Colonic mucosa (tissue), 4 donors: Measurements from ENCODE around the gene KRTAP13-3. TPM values are rescaled to one million over a fixed set of nuclear protein-coding genes. Genes with fewer than 3 reads are reported as not detected.
A peak's percentile ranks its signal among the peaks of the same experiment; 100 is the strongest.

Experiments used
- DNase-seq: peaks from one replicate; pipeline ENCODE4 v3.0.0-alpha.2; 2020
- H3K27ac ChIP-seq: fragments of 200-600 bp; one replicate; pipeline ENCODE4 v1.8.0; 2021
- H3K27me3 ChIP-seq: fragments of 200-600 bp; one replicate; pipeline ENCODE4 v1.8.0; 2021
- H3K36me3 ChIP-seq: fragments of 200-600 bp; one replicate; pipeline ENCODE4 v1.8.0; 2021
- H3K4me1 ChIP-seq: fragments of 200-600 bp; one replicate; pipeline ENCODE4 v1.8.0; 2021; ENCODE audit warnings: mild to moderate bottlenecking
- H3K4me3 ChIP-seq: fragments of 200-600 bp; one replicate; pipeline ENCODE4 v1.8.0; 2021
- H3K9ac ChIP-seq, 2 donors: one replicate each; pipeline ENCODE4 v1.7.0; 2013; ENCODE audit warnings: control low read depth in 2 of 2, low read depth in 2 of 2, low read length in 2 of 2
- H3K9me3 ChIP-seq: fragments of 200-600 bp; one replicate; pipeline ENCODE4 v1.8.0; 2021
- CTCF ChIP-seq: fragments of 200-600 bp; IDR thresholded peaks from one replicate; pipeline ENCODE4 v1.8.0; 2022; ENCODE audit warnings: antibody characterized with exemption, mild to moderate bottlenecking
- intact Hi-C: fragments of 100-400 bp; cut with DNase I; formaldehyde crosslinking; loops from one replicate; pipeline ENCODE4 v1.14.1; 2022
- total RNA-seq, 2 donors: library from RNA; stranded (reverse); fragmentation: NEBNext Ultra II Directional in 1 of 2; extraction: Animal tissue kit (Norgen Biotek cat#: 25700) in 1 of 2; gene quantifications; one replicate each; pipeline ENCODE4 v1.2.1, GENCODE V29; 2021
- donor health status: healthy.
- donor health status: DM: no; HTN: no; CAD: no.
- donor health status: DM: no; HTN: no; CAD: no.

KRTAP13-3 gene
- total RNA-seq, 2 donors from 2014 or later = not detected

- Histone ChIP-seq H3K27me3 (no peaks in the 10 kb centered on the region), H3K9me3 (no peaks in the 10 kb centered on the region), H3K36me3 (no peaks in the 10 kb centered on the region), H3K27ac (no peak overlapping the region), H3K9ac (no peak overlapping the region), H3K4me3 (no peak overlapping the region), H3K4me1 (no peaks in the 10 kb centered on the region)
- DNase-seq = no peak
- no peak for TF ChIP-seq CTCF
- intact Hi-C loops = no loop called here
Observed at GRCh38 chr21:30444204-30444603, 18.5 kb upstream of the KRTAP13-3 start.

DNA sequence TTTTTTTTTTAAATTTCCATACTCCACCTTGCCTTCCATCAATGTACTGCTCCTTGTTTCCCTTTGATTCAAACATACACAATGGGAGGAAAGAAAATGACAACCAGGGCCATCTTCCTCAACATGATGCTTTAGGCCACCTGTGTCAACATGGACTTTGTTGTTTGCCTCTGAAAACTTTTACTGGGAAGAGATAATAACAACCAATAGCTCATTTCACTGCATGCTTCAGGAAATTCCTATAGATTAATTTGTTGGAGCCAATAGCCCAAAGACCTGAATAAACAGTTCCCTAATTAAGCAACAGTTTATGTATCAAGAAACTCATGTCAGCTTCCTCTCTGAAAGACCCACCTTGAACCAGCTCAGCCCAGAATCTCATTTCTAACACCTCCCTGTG lies 17.5 kb upstream of the KRTAP13-3 start:
- Histone ChIP-seq H3K4me1 (no peaks in the 10 kb centered on the region), H3K4me3 (no peak overlapping the region), H3K9ac (no peak overlapping the region), H3K36me3 (no peaks in the 10 kb centered on the region), H3K27ac (no peak overlapping the region), H3K27me3 (no peaks in the 10 kb centered on the region), H3K9me3 (no peaks in the 10 kb centered on the region)
- no peak for DNase-seq
- intact Hi-C loops = no loop called here
- no peak for TF ChIP-seq CTCF

- Histone ChIP-seq H3K4me1 (no peaks in the 10 kb centered on the region), H3K27ac (no peak within 1 kb of the TSS), H3K27me3 (no peaks in the 10 kb centered on the region), H3K36me3 (no peaks in the 10 kb centered on the region), H3K9ac (no peak within 1 kb of the TSS), H3K4me3 (no peak within 1 kb of the TSS), H3K9me3 (no peaks in the 10 kb centered on the region)
- intact Hi-C loops = no loop called here
- no peak for TF ChIP-seq CTCF
- no peak for DNase-seq
Observed at GRCh38 chr21:30439975-30440374, 14.2 kb upstream of the KRTAP13-3 start, which contains the start of gene KRTAP15-1. Gene KRTAP15-1 (plus strand): TSS chr21:30440275. CDS start chr21:30440328, 53 bp downstream.

DNA sequence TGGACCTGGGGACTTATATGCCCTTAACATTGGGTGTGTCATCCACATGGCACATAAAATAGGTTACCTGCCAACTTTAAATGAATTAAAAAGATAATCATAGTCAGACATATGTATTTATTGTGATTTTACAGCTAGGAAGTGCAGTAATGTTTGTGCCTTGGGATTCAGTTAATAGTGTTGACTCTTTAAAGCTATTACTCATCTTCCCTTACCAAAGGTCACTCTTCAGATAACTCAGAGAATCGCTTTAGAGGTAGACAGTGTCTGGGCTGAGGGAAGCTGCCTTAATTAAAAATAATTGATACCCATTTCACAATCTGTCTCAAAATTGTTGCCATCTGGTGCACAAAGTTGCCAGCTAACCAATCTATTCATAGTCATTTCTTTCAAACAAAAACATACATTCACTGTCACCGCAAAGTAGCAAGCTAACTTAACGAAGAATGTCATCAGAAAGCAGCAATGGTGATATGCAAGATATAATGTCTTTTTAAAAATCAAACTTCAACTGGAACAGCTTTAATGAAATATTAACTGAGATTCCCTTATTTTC lies 11.4 kb upstream of the KRTAP13-3 start:
- H3K4me3 ChIP-seq = no peak overlapping the region
- H3K9ac ChIP-seq = no peak overlapping the region
- H3K36me3 ChIP-seq = no peaks in the 10 kb centered on the region
- intact Hi-C loops = no loop called here
- no peaks in the 10 kb centered on the region for H3K27me3 ChIP-seq
- no peak for TF ChIP-seq CTCF
- no peaks in the 10 kb centered on the region for H3K9me3 ChIP-seq
- no peak for DNase-seq
- H3K4me1 ChIP-seq = no peaks in the 10 kb centered on the region
- H3K27ac ChIP-seq = no peak overlapping the region

DNA sequence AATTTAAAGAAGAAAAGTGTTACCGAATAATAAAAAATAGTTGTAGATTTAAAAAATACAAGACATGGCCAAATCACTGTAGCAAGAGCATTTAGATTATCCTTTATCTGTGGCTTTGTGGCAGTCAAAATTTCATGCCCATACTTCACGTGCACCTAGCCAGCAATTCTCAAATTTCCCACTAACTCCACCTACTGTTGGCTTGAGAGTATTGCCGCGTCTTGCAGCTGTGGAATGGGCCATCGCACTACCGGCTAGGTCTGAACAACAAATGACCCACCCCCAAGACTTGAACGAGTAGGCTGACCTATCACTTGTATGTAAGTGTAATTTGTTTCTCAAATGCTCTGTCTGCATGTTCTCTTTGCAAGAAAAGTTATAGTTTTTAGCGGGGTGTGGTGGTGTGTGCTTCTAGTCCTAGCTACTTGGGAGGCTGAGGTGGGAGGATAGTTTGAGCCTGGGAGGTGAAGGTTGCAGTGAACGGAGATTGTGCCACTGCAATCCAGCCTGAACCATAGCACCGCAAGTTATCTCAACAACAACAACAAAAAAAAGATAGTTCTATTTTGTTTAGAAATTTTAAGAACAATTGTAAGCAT lies 8.4 kb upstream of the KRTAP13-3 start:
- no peak overlapping the region for H3K27ac ChIP-seq
- intact Hi-C loops = no loop called here
- H3K9me3 ChIP-seq = no peaks in the 10 kb centered on the region
- no peak overlapping the region for H3K9ac ChIP-seq
- no peaks in the 10 kb centered on the region for H3K4me1 ChIP-seq
- peak; percentile 26 for TF ChIP-seq CTCF
- H3K36me3 ChIP-seq = no peaks in the 10 kb centered on the region
- DNase-seq = peak; percentile 22
- no peak overlapping the region for H3K4me3 ChIP-seq
- H3K27me3 ChIP-seq = no peaks in the 10 kb centered on the region
